Activated gamma-delta T cell (primary cell): ENCODE measurements around the gene AGPAT2.
A peak's percentile ranks its signal among the peaks of the same experiment; 100 is the strongest.
"Not testable (repeated sequence)": the region's sequence is repeated elsewhere in the genome, so short reads cannot be mapped to it uniquely, and the experiment has no call there.

Experiments used
- DNase-seq: peaks from one replicate; lab custom pipeline; 2025; lab: John Stamatoyannopoulos, UW

Gene AGPAT2

GRCh38 chr9:136645352-136645902 lies 41.8 kb downstream of the AGPAT2 start:
- no peak for DNase-seq

DNA sequence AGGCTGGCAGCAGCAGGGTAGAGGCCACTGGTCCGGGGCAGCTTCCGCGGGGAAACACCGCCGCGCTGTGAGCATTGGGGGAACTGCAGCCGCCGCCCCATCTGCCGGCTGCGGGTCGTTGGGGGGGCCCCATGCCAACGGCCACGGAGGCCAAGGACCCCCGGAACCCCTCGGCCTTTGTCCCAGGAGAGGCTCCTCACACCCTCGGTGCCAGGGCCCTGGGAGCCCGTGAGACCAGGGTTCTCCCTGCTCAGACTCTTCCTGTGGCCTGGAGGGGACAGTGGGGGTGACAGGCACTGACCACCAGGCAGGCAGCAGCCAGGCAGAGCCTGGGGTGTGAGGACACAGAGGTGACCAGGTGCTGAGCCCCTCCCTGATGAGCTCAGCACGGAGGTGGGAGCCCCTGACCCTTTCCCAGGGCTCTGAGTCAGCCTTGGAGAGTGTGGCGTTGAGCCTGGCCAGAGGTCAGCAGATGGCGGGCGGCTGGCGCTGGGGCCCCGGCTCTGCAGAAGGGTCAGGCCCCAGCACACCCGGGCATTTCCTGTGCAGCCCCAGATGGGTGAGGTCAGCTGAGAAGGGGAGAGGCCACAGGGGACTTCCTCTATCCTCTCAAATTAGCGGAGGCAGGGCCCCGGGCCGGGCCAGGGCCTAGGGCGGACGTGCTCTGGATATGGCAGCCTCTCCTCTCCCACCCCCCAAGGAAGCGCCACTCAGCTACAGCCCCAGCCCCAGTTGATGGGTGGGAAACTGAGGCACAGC lies 42.5 kb downstream of the AGPAT2 start:
- peak; percentile 41 for DNase-seq

DNA sequence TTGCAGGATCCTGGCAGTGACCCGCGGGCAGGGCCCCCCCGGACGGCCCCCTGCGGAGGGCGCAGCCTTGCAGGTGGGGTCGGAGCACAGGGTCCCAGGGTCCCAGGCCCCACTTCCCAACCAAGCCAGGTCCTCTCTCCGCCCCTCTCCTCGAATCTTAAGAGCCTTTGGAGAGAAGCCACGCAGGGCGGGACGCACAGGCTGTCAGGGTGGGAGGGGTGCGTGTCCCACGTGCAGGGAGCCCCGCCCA lies 43.0 kb downstream of the AGPAT2 start:
- DNase-seq, result no peak

DNA sequence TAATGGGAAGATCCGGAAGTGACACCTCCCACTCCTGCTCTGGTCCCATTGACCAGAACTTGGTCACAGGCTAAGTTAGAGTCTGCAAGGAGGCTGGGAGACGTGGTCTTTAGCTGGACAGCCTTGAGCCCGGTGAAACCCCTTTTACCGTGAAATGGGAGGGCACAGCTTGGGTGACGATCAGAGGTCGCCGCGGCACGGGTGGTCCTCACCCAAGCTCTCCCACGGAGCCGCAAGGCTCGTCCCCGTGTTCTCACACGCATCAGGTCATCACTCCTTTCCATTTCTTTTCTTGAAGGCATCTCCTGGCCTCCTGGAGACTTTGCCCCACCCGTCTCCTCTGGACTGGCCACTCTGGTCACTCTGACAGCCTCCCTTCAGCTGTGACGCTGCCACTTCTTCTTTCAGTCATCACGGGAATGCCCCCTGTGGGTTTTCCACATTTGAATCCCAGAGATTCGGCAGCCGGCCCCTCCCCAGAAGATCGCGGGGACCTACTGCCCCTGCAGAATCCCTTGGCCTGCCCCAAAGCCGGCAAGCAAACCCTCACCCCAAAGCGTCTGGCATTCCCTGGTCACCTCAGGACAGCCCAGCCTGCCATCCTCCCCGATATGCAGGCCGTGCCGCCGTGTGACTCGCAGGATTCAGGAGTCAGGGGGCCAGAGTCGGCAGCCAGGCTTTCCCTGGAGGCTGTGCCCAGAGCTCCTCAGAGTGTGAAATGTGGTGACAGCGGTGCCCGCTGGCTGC lies 43.5 kb downstream of the AGPAT2 start:
- DNase-seq, result no peak

DNA sequence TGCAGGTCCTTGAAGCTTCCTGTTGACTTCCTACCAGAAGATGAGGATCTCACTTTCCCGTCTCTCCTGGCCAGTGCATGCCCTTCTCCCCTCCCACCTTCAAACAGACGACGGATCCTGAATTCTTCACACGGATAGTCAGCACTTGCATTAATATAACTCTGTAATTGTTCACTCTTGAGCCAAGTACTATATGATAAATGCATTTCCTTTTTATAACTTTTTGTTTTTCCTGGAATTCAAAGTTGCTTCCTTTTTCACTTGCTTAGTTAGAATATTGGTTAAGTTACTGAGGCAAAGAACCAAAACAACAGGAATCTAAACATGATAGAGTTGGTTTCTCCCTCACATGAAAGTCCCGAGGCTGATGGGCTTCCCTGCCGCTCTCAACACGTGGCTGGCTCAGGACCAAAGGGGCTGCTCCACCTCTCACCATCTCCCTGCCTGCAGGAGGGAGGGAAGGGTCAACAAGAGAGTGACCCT lies 44.8 kb downstream of the AGPAT2 start:
- no peak for DNase-seq

DNA sequence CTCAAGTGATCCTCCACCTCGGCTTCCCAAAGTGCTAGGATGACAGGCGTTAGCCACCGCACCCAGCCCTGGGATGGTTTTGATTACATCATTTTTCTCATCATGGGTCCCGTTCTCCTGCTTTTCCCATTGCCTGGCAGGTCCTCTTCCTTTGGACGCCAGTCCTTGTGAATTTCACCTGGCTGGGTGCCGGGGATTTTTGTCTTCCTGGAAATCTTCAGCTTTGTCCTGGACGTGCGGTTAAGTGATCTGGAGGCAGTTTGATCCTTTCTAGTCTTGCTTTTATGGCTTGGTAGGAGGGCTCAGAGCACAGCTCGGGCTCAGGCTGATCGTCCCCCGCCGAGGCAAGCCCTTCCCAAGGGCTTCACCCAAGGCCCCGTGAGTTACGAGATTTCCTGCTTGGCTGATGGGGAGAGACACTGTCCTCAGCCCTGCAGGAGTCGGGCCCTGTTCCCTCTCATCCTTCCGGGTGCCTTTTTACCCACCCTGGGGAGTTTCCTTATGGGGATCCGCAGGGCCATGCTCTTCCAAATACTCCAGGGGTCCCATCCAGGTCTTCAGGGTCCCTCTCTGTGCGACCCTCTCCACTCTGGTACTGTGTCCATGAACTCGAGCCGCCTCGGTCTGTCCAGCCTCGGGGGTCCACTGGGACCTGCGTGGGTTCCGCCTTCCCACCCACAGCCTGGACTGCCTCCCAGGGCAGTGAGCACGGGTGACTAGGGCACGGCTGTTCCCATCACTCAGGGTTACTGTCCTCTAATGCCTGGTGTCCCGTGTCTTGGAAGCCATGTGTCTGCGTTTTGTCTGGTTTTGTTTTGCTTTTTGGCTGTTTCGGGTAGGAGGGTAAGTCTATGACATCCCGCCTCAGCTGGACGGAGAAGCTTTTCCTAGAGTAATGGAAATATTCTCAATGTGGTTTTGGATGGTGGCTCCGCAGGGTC lies 46.8 kb downstream of the AGPAT2 start:
- no peak for DNase-seq

- no peak for DNase-seq
Observed at GRCh38 chr9:136634904-136635303, 52.4 kb downstream of the AGPAT2 start.

- DNase-seq, result not testable (repeated sequence)
Observed at GRCh38 chr9:136632491-136633106, 54.7 kb downstream of the AGPAT2 start.

DNA sequence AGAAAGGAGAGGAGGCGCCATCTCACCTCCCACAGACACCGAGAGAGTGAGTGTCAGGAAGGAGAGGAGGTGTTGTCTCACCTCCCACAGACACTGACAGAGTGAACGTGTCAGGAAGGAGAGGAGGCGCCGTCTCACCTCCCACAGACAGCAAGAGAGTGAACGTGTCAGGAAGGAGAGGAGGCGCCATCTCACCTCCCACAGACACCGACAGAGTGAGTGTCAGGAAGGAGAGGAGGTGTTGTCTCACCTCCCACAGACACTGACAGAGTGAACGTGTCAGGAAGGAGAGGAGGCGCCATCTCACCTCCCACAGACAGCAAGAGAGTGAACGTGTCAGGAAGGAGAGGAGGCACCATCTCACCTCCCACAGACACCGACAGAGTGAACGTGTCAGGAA lies 55.2 kb downstream of the AGPAT2 start:
- not testable (repeated sequence) for DNase-seq

GRCh38 chr9:136631038-136632000 lies 55.9 kb downstream of the AGPAT2 start:
- DNase-seq, result peak; percentile 30

- no peak for DNase-seq
Observed at GRCh38 chr9:136630662-136630992, 56.6 kb downstream of the AGPAT2 start.

DNA sequence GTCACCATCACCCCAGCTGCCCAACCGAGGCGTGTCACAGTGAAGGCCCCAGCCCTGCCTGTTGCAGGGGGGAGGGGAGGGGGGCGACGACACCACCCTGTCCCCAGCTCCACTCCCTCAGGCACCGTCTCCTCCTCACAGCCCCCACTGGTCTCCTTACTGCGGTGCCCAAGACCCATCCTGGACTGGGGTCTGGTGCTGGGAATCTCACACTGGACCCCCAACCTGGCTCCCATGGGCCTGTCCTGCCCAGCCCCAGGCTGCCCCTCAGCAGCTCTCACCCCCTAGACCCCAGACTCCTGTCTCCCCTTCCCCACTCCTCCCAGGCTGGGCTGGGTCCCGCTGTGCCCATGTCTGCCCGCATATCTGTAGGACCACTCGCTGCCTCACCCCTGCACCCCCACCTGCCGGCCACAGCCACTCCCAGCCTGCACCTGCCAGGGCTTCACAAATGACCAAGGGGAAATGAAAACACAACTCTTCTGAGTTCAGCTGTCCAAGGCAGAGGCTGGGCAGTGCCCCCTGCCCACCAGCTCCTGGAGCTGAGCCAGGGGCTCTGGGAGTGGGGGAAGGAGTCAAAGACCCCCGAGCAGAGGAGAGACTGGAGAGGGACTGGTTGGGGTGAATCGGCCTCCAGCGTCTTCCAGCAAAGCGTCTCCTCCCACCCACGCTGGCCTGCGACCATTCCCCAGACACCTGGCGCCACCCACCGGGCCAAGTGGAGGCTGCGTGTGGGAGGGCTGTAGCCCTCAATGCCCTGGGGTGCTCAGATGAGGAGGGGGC lies 57.2 kb downstream of the AGPAT2 start:
- DNase-seq, result peak; percentile 30

DNA sequence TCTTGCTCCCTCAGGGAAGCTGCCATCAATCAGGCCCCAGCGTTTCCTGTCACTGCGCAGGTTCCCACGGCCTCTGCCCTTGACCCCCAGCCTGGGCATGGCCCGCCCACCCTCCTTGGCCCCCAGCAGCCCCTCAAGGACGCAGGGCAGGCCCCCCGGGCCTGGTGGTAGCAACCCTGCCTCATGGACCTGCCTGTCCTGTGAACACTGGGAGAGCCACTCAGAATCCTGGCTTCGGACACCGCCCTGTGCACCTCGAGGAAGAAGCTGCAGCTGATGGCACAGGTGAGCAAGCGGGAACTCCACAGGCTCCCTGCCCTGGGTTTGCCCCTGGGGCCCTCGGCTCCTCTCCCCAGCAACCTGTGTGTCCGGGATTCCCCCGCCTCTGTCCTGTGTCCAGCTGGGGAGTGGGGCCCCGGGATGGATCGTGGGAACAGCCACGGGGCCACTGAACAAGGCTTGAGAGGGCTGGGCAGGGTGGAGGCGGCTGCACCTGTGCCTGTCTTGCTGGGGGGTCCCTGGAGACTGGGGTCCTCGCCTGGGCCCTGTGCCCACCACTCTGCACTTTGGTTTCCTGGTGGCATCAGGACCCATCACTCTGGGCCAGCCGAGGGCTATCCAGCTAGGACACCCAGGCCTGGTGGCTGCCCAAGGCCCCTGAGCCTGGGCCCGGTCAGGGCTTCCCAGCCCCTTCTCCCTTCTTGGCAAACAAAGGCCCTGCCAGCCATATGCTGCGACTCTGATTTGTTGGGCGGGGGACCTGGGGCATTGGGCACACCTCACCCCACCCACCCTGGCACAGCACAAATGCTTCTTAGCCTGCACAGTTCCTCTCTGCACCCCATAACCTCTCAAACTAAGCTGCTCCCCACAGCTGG lies 58.0 kb downstream of the AGPAT2 start:
- DNase-seq, result no peak

- no peak for DNase-seq
Observed at GRCh38 chr9:136628268-136628667, 59.0 kb downstream of the AGPAT2 start.

GRCh38 chr9:136627703-136628102 lies 59.6 kb downstream of the AGPAT2 start:
- no peak for DNase-seq

GRCh38 chr9:136626740-136627642 lies 60.3 kb downstream of the AGPAT2 start:
- DNase-seq, result no peak

- DNase-seq, result no peak
Observed at GRCh38 chr9:136626066-136626725, 61.1 kb downstream of the AGPAT2 start.
